Activated T-cell treated with anti-CD3 and anti-CD28 coated beads, Interleukin-2, amount 50 U/mL, for 24 hours (primary cell): ENCODE measurements around the gene DENND6B.

Experiments
- DNase-seq: peaks from one replicate; pipeline ENCODE4 v3.0.0-alpha.2; 2020
- H3K27ac Mint-ChIP-seq: 2 replicates; pipeline ENCODE4 v1.8.0; 2020; ENCODE audit warnings: mild to moderate bottlenecking, mixed read lengths
- H3K27me3 Mint-ChIP-seq: 2 replicates; pipeline ENCODE4 v1.8.0; 2020; ENCODE audit warnings: mixed read lengths
- H3K36me3 Mint-ChIP-seq: 2 replicates; pipeline ENCODE4 v1.8.0; 2020; ENCODE audit warnings: low read depth, mixed read lengths
- H3K4me1 Mint-ChIP-seq: 2 replicates; pipeline ENCODE4 v1.8.0; 2020; ENCODE audit warnings: low read depth, mixed read lengths
- H3K4me3 Mint-ChIP-seq: 2 replicates; pipeline ENCODE4 v1.8.0; 2020; ENCODE audit warnings: mild to moderate bottlenecking, moderate library complexity, mixed read lengths
- H3K9me3 Mint-ChIP-seq: 2 replicates; pipeline ENCODE4 v1.8.0; 2020; ENCODE audit warnings: mixed read lengths

Gene DENND6B

DNA sequence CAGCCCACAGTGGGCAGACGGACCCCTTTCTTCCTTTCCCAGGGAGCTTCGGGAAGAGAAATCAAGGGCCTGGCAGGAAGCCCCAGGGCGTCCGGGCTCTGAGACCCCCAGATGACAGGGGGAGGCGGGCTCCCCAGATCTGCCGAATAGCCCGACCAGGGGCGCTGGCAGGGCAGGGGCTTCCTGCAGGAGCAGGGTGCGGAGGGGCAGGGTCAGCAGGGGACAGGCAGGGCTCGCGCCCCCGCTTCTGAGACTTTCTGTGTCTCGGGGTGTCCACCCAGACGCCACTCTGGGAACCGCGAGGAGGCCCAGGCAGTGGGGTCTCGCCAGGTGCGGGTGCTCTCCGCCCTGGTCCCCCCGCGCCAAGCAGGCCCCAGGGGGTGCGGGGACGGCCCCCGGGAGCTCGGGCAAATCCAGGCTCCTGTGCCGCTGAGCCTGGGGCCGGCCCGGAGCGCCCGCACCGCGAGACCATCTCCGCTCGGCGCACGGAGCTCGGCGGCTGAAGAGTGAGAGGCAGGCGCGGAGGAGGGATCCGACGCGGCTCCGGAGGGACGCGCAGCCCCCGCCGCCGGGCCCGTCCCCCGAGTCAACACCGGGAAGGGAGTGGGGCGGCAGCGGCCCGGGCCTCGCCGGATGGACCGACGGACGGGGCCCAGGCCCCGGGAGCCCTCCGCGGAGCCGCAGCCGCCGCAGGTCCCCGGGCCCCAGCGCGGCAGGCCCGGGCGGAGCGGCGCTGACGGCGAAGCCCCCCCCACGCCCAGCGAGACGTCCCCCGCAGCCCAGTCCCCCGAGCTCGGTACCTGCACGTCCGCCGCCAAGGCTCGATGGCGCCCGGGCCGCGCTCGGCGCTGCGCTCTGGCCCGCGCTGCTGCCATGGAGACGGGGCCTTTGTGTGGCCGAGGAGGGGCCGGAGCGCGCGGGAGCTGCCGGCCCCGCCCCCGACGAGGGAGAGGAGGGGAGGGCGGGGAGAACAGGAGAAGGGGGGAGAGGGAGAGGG, 19.8 kb downstream of the DENND6B start, which contains the start of gene PLXNB2:
Gene PLXNB2 (minus strand): TSS at position 894 of the 997 bp plus-strand sequence. CDS start 17,062 bp downstream, outside the sequence.
- Mint-ChIP-seq H3K9me3 (no peaks in the 10 kb centered on the region), H3K4me1 (peaks cover 6% of the 10 kb centered on the region), H3K27ac (no peak within 1 kb of the TSS), H3K4me3 (no peak within 1 kb of the TSS), H3K27me3 (peaks cover 35% of the 10 kb centered on the region), H3K36me3 (no peaks in the 10 kb centered on the region)
- peak; percentile 58 for DNase-seq

DNA sequence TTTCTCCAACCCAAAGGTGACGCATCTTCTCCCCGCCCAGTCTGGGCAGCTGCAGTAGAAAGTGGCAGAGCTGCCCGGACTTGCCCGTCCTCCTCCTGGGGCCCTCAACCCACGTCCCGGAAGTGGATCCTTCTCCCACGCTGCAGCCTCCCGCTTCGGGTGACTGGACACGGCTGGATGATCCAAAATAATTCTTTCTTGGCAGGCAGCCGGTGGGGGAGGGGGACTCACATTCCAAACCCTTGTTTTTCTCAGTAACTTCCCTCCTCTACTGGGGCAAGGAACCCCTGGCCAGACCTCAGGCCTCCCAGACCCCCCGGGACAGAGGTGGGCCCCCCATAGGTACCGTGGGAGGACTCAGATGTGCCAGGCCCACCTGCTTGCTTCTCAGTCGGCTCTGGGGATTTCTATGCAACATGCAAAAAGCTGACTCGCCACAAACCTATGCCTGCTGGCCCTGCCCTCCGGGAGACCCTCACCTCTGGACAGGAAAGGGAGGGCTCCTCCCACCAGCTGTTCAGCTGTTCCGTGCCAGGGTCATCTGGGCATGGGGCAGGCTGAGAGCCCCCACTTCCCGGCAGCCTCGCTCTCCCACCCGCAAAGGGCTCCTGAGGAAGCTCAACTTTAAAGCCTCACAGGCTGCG, 20.8 kb downstream of the DENND6B start:
- Mint-ChIP-seq H3K4me1 (peaks cover 6% of the 10 kb centered on the region), H3K27ac (no peak overlapping the region), H3K27me3 (peaks cover 40% of the 10 kb centered on the region), H3K4me3 (peak overlapping the region; percentile 60), H3K36me3 (no peaks in the 10 kb centered on the region), H3K9me3 (no peaks in the 10 kb centered on the region)
- no peak for DNase-seq

DNA sequence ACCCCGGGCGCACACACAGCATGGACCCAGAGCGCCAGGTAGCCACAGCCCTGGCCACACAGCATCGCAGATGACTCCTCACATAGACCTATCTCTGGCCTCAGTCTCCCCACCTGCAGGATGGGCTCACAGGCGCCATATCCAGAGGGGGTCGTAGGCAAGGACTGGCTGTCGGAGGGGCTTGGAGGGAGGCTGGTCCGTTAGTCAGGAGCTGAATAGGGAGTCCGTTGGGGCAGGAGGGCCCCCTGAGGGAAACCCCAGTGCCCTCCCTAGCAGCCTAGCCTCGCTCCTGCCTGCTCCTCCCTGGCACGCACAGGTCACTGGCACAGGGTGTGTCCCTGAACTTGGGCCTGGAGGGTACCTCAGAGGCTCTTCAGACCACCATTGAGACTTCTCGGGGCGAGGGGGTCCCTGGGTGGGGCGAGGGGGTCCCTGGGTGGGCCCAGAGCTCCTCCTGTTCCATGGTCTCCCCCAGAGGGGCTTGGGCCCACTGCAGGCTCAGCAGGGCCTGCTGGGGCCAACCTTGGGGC, 21.4 kb downstream of the DENND6B start:
- Mint-ChIP-seq H3K4me1 (peaks cover 6% of the 10 kb centered on the region), H3K27ac (no peak overlapping the region), H3K4me3 (no peak overlapping the region), H3K36me3 (no peaks in the 10 kb centered on the region), H3K9me3 (no peaks in the 10 kb centered on the region), H3K27me3 (peaks cover 42% of the 10 kb centered on the region)
- no peak for DNase-seq

DNA sequence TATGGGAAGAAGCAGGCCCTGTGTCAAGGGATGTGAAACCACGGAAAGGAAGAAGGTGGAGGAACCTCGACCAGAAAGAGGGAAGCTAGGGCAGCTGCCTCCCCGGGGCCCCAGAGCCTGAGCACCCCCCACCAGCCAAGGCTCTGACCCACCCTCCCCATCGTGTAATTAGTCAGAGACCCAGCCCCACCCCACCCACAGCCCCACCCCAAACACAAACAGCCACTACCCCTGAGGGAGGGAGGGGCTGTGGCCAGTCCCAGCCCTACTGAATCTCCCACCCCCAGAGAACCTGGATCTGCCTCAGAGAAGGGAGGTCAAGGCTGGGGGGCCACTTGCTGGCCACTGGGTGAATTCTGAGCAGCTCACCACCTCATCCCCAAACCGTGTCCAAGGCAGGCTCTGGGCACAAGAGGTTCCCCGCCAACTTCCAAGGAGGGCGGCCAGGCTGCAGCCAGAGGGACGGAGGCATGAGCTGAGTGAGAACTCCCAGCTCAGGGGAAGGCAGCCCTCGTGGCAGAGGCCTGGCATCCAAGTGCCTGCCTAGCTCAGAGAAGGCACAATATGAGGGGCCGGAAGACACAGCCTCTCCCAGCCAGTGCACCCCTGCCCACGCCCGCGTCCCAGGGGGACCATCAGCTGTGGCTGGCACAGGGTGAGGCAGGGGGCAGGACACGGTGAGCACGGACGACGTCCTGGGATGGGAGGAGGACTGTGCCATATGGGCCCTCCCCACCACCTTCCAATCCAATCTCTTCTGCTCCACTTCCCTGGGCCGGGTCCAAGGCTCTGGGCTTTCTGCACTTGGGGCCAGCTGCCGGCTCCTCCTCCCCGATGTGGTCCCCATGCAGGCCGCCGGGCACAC, 22.1 kb downstream of the DENND6B start:
- no peak overlapping the region for H3K27ac Mint-ChIP-seq
- DNase-seq: no peak
- no peak overlapping the region for H3K4me3 Mint-ChIP-seq
- H3K9me3 Mint-ChIP-seq: no peaks in the 10 kb centered on the region
- H3K36me3 Mint-ChIP-seq: no peaks in the 10 kb centered on the region
- peaks cover 42% of the 10 kb centered on the region for H3K27me3 Mint-ChIP-seq
- H3K4me1 Mint-ChIP-seq: peaks cover 6% of the 10 kb centered on the region

DNA sequence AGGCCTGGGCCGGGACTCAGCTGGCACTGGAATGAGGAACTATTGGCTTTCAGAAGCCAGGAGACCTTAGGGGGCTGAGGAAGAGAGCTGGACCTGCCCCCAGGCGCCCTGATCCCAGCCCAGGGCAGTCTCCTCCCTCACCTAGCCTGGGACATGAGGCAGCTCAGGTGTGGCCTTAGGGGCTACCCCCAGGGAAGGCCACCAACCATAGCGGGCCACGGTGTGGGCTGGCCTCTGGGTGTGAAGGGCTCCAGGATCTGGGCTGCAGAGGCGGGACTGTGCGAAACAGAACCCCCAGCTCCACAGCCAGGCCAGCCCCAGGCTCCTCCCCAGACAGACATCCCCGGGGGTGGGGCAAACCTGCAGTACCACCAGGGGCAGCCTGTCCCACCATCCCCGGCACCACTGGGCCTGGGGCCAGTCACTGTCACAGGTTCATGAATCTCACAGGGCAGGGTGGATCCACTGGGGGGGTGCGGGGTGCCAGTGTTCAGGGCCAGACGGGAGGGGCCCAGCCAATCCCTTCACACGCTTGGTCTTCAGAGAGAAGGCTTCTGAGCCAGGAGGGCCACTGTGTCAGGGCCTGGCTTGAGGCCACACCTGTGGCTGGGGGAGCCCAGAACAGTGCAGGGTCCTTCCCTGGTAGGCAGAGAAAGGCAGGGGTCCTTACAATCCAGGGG, 22.8 kb downstream of the DENND6B start:
- no peak for DNase-seq
- Mint-ChIP-seq H3K9me3 (no peaks in the 10 kb centered on the region), H3K36me3 (no peaks in the 10 kb centered on the region), H3K4me3 (no peak overlapping the region), H3K27me3 (peaks cover 43% of the 10 kb centered on the region), H3K4me1 (peaks cover 6% of the 10 kb centered on the region), H3K27ac (no peak overlapping the region)

DNA sequence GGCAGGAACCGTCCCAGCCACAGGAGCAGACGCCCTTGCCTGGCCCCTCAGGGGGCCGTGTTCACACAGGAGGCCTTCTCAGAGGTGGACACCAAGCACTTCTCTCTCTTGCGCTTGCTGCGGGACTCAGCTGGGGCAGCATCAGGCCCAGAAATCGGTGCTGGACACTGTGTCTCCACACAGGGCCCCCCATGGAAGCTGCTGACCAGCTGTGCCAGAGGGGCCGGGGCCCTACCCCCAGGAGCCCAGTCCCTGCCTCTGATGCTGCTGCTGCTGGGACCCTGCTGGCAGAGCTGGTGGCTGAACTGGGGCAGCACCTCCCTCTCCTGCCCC, 23.3 kb downstream of the DENND6B start:
- Mint-ChIP-seq H3K27ac (no peak overlapping the region), H3K36me3 (no peaks in the 10 kb centered on the region), H3K4me3 (no peak overlapping the region)

DNA sequence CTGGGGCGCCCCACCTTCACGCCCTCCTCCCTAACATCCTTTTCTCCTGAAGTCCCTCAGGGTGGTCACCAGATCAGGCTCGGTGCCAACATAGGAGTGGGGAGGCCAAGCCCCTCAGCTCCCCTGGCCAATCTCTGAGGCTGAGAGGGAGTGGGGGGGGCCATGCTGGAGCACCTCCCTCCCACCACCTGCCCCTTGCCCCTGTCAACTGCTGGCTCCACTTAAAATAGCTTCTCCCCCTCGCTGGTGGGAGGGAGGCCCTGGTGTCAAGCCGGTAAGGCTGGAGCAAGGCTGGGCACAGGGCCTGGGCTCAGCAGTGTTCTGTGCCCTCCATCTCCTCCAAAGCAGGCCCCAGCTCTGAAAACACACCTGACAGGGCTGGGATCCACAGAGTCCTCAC, 24.2 kb downstream of the DENND6B start:
- no peaks in the 10 kb centered on the region for H3K36me3 Mint-ChIP-seq
- peaks cover 6% of the 10 kb centered on the region for H3K4me1 Mint-ChIP-seq
- no peak for DNase-seq
- H3K27me3 Mint-ChIP-seq: peaks cover 51% of the 10 kb centered on the region
- no peak overlapping the region for H3K27ac Mint-ChIP-seq
- no peaks in the 10 kb centered on the region for H3K9me3 Mint-ChIP-seq
- no peak overlapping the region for H3K4me3 Mint-ChIP-seq

More for the DNA sequence above, 23.3 kb downstream of the DENND6B start:
- no peak for DNase-seq
- Mint-ChIP-seq H3K27me3 (peaks cover 44% of the 10 kb centered on the region), H3K9me3 (no peaks in the 10 kb centered on the region), H3K4me1 (peaks cover 6% of the 10 kb centered on the region)

DNA sequence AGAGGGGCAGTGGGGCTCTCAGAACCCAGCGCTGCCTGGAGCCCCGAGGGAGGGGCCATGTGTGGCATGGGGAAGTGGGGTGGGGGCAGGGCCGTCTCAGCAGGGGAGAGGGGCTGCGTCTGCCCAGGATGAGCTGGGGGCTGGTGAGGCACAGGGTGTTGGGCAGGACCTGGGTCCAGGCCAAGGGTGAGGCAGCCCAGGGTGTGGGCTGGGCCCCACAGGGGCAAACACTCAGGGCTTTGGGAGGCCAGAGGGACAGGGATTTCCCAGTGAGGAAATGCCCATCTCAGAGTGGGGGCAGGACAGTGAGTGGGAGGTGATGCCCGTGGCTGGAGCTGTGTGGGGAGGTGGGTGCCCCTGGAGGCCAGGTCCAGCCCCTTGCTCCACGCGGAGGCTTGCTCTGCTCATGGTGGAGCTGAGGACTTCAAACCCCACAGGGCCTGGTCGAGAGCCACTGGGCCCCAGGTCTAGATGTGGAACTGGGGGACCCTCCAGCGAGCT, 24.7 kb downstream of the DENND6B start:
- Mint-ChIP-seq H3K4me3 (no peak overlapping the region), H3K4me1 (peaks cover 6% of the 10 kb centered on the region)

DNA sequence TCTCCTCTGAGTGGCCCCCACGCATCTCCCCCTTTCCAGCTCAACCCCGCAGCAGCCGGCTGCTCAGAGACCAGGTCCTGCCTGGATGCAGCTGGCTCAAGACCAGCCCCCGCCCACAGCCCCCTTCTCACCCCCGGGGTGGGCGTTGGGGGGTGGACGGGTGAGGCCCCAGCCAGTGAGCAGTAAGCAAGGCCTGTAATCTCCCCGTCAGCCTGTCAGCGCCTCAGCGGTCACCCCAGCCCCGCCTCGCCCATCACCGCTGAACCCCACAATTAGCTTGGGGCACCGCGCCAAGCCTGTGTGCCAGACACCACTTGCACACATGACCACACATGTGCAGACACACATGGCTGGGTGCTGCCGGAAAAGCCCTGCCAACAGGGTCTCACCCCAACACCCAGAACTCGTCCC, 25.2 kb downstream of the DENND6B start:
- H3K4me1 Mint-ChIP-seq: peaks cover 6% of the 10 kb centered on the region
- H3K9me3 Mint-ChIP-seq: no peaks in the 10 kb centered on the region
- H3K27ac Mint-ChIP-seq: no peak overlapping the region
- no peak overlapping the region for H3K4me3 Mint-ChIP-seq
- peaks cover 55% of the 10 kb centered on the region for H3K27me3 Mint-ChIP-seq
- no peaks in the 10 kb centered on the region for H3K36me3 Mint-ChIP-seq
- no peak for DNase-seq

More for the DNA sequence above, 24.7 kb downstream of the DENND6B start:
- no peaks in the 10 kb centered on the region for H3K36me3 Mint-ChIP-seq
- H3K9me3 Mint-ChIP-seq: no peaks in the 10 kb centered on the region
- H3K27ac Mint-ChIP-seq: no peak overlapping the region
- no peak for DNase-seq
- H3K27me3 Mint-ChIP-seq: peaks cover 55% of the 10 kb centered on the region

DNA sequence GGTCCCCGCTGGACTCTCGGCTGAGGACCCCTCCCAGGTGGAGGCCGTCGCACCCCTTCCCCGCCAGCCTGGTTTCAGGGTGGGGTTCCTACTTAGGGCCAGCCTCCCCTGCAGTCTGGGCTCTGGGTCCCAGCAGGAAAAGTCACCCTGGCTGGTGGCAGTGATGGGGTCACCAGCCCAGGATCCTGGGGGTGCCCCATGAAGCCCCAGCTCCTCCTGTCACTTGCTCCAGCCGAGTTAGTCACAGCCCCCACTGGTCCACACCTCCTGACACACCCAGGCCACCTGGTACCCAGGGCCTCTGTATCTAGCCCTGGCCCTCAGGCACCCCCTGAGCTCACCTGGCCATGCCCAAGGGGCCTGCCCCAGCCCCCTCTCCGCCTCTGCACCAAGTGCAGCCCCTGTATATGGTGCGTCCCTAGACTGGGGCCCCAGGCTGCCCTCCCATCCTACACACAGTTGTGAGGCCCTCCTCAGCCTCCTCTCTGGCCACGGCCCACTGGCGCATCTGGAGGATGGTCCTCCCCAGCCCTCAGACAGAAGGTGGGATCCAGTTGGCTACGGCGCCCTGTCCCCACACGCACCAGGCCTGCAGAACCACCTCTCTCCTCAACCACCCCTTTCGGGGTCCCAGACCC, 26.1 kb downstream of the DENND6B start:
- no peak overlapping the region for H3K4me3 Mint-ChIP-seq
- H3K27me3 Mint-ChIP-seq: peaks cover 49% of the 10 kb centered on the region

DNA sequence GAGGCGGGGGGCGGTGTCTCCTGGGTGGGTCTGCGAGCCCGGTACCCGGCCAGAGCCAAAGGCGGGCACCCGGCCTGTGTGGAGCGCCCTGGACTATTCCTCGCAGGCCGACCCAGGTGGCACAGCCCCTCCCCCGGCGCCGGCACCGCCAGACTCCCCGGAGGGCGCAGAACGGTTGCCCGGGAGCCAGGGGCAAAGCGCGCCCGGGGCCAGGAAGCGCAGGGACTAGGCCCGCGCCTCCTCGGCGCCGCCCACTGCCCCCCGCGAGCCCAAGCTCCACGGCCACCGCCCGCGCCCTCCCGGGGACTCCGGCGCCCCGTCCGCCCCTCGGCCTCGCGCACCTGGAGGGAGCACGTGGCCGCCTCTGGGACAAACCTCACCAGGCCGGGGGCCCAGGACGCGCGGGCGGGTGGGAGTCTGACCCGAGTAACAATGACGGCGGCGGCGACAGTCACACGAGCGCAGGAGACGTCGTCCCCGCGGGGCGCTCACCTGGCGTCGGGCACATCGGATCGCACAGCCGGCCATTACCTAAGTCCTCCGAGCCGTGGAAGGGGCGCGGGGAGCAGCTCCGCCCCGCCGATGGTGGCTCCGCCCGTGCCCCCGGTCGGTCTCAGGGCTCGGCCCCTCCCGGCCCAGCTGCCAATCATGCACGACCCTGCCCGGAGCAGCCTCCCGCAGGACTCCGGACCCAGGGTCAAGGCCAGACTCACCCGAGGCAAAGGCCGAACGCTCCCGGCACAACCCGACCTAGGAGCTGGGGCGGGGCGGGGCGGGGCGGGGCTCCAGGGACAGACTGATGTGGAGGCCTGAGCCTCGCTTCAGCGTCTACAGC, 26.8 kb downstream of the DENND6B start:
- no peaks in the 10 kb centered on the region for H3K36me3 Mint-ChIP-seq
- H3K9me3 Mint-ChIP-seq: no peaks in the 10 kb centered on the region
- no peak overlapping the region for H3K4me3 Mint-ChIP-seq
- no peak overlapping the region for H3K27ac Mint-ChIP-seq
- peaks cover 48% of the 10 kb centered on the region for H3K27me3 Mint-ChIP-seq
- DNase-seq: no peak
- no peaks in the 10 kb centered on the region for H3K4me1 Mint-ChIP-seq

More for the DNA sequence above, 26.1 kb downstream of the DENND6B start:
- Mint-ChIP-seq H3K4me1 (no peaks in the 10 kb centered on the region), H3K27ac (no peak overlapping the region), H3K9me3 (no peaks in the 10 kb centered on the region), H3K36me3 (no peaks in the 10 kb centered on the region)
- no peak for DNase-seq

DNA sequence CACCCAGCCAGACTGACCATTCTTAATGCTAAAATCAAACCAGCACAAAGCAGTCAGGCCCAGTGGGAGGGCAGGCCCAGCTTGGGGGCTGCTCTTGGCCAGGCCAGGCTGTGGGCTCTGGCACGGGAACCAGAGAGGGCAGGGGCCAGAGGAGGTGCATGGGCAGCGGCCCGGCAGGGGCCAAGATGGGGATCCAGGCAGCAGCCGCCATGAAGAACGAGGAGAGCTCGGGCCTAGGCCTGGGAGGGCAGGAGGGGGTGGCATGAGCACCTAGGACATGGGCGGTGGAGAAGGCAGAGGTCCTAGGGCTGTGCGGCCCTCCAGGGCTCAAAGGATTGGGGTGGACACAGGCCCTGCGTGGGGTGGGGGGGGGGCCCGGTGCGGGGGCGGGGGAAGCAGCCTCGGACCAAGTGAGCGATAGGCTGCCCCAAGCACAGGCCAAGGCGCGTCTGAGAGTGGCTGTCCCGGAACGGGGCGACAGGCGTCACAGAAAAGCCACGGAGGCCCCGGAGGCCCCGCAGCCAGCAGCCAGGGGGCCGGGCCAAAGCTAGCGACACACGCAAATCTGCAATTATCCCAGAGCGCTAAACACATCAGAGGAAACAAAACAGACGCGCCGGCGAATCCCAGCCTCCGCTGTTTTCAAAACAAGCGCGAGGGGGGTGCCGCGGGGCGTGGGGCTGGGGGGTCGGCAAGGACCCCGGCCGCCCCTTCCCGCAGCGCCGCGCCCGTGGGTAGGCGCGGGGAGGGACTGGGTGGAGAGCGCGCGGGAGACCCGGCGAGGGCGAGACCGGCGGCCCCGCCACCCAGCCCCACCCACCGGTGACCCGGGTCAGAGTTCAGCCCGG, 27.7 kb downstream of the DENND6B start:
- no peaks in the 10 kb centered on the region for H3K9me3 Mint-ChIP-seq
- no peaks in the 10 kb centered on the region for H3K4me1 Mint-ChIP-seq
- peaks cover 45% of the 10 kb centered on the region for H3K27me3 Mint-ChIP-seq
- no peak for DNase-seq
- H3K27ac Mint-ChIP-seq: no peak overlapping the region
- H3K36me3 Mint-ChIP-seq: no peaks in the 10 kb centered on the region
- H3K4me3 Mint-ChIP-seq: no peak overlapping the region
